GM21390 (cell line): Measurements from ENCODE around the gene NFIB.

ENCODE experiments used
- ATAC-seq: cut with Tn5 transposase; IDR thresholded peaks from one replicate; pipeline ENCODE4 v1.9.1; 2021; ENCODE audit not compliant: unreplicated experiment

The NFIB gene

GRCh38 chr9:14321517-14322130, 7.7 kb upstream of the NFIB start:
- ATAC-seq, result no peak

DNA sequence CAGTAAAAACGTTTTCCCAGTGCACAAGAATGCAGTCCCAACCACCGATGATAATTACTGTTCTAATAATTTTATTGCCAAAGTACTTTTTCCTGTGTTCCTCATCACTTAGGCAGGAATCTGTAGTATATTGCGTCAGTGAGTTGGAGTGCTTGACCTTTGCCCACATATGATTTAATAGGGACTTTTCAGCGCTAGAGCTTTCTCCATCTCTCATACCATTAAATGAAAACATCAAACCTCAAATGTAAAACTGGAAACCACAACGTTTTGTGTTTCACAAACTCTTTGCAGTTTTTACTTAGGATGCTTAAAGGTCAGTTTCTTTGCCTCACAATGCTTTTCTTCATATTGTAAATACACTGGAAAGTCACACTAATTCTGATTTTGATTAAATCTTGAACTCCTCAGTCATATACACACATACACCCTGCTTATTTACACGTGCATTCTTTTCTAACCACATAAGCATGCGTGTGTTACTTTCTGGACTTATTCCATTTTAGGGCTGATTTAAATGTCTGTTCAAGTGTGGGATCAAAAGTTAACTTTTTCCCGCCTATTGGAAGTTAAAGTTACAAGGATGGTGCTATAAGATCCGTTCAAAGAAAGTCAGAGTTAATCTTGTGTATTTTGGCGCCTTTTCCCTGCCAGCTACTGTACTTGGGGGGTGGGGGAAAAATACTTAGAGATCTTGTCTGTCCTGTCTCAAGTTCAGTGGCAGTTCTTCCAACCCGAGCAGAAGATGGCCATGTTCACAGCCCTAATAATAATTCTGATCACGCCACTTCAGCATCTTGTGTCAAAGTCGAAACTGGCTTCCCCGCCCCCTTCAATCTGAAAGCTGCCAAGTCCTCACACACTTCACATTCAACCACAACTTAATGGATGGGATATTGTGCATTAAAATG, 6.6 kb upstream of the NFIB start:
- ATAC-seq, result no peak

DNA sequence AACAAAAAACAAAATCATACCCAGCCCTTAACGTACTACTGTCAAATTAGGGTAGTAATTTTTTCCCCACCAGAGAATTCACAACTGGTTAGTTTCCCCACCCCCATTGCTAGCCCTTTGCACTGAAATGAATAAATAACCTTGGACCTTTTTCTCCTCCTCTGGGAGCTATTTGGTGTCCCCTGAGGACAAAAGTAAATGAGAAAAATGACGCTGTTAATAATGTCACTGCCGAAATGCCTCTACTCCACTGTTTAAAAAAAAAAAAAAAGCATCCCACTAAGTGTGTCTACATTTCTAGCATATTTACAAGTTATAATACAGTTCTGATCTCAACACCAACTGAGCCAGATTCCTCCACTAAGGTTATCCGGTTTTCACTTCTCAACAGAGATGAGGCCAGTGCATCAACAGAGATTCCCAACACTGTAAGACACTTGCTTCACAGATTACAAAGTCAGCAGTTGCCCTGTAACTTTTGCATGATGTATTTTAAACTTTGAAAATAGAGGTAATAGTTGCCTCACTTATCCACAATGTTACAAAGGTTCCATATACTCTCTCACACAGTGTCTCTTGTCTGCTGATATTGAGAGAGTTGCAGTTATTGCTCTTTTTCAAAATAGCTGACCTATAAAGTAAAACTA, 5.1 kb upstream of the NFIB start:
- ATAC-seq, result no peak

DNA sequence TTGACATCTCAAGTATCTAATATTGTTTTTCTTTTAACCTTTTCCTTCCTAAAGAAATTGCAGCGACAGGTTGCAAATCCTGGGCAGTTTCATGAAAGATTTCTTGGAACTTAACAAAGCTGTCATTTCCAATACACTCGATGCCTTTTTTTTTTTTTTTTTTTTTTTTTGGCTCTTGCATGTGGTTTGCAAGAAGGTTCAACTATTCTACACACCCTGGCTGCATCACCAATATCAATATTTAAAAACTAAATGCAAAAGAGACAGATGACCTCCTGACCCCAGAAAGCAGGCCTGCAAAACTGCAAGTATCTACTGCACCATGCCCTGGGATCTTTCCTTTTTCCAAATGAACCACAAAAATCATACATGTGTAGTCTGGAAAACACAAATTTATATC, 4.4 kb upstream of the NFIB start:
- ATAC-seq, result no peak

DNA sequence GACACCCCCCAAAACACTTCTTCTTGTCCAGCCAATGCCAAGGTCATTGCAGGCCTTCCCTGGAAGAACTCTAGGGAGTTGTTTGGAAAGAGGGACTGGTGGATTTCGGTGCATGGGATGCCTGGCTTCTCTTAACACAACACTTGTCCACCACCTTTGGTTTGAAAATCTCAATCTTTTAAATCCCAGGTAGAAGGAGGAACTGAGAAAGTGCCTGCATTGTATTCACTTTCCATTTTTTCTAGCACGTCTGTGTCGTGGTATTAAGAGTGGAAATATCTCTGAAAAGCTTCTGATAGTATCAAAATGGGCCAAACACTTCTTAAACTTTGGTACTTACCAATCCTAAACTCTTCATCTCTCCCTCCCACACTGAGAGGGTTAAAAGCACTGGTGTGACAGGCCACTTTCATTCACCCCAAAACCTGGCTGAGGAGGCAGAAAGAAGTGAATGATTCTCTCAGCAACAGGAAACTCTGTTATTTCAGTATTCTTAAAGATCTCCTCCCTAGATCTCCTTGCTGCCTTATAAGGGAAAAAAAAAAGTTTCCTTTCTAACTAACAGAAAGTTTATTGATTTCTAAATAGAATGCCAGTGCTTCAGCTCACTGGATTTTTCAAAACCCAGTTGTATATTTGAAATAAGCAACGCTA, 3.9 kb upstream of the NFIB start:
- ATAC-seq, result peak; percentile 16

GRCh38 chr9:14316602-14317300, 2.8 kb upstream of the NFIB start:
- ATAC-seq, result no peak

GRCh38 chr9:14315875-14316601, 2.1 kb upstream of the NFIB start:
- ATAC-seq, result no peak

- ATAC-seq, result peak; percentile 29
Observed at GRCh38 chr9:14314929-14315874, 1.3 kb upstream of the NFIB start.

DNA sequence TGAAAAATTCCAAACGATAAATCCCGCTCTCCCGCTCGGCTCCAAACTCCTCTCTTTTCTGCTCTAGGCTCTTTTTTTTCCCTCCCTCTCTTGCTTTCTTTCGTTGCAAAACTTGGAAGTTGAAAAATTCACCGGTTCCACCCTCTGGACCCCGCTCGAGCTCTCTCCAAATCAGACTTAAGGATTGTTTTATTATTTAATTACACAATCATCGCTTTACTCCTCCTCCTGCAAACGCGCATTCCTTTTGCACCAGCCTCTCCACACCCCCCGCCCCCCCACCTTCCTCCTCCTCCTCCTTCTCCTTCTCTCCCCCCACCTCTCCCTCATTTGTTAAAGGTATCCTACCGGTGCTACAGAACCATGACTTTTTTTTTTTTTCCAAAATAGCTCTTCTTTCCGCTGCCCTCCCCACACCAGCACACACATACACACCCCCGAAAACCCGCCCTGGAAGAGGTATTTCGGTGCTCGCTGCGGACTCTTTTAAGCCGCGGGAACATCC, 535 bp upstream of the NFIB start:
- no peak for ATAC-seq

- no peak for ATAC-seq
Observed at GRCh38 chr9:14313378-14313940, 482 bp downstream of the NFIB start.

GRCh38 chr9:14312719-14313377, 1.1 kb downstream of the NFIB start:
- ATAC-seq, result no peak

DNA sequence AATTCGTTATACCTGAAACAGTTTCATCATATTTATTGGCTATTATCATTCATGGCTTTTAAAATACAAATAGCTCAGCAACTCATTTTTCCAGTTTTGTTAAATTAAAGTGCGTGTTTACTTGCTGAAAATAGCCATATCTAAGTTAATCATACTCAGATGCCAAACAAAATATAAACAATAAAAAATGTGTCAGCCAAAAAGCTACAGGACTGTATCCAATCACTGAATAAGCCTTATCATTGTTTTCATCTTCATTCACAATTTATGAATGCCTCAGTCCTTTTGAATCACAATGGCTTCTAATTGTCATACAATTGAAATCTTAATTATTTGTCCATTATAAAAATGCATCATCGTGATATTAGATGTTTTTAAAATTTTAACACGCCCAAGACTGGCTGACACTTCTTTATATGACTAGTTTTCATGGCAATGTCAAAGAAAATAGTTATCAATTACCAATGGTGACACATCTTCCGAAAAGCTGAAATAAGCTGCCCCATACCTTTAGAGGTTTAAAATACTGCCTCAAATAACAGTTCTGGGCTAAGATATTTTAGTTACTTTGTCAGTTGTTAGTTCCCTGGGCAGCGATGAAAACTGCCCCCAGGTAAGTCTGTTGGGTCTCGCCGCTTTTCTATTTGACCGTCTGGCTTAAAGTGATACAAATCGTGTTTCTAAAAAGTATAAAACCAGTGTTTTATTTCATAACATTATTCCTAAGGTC, 1.8 kb downstream of the NFIB start:
- ATAC-seq, result no peak

- no peak for ATAC-seq
Observed at GRCh38 chr9:14311171-14311949, 2.6 kb downstream of the NFIB start.

DNA sequence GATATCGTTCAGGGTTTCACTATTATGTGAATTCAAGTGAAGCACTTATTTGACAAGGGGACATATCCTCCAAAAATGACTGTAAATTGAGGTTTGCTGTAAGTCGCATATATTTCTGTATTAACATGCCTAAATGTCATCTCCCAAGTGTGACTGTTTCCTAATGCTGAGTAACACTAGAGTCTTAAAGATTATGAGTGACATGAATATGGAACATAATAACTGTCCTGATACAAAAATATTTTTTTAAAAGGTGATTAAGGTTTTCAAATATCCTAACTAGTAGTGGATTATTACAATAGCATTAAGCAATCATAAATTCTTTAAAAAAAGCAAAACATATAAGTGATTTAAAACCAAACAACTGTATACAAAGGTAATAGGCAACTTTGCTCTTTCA, 3.6 kb downstream of the NFIB start:
- ATAC-seq, result no peak

DNA sequence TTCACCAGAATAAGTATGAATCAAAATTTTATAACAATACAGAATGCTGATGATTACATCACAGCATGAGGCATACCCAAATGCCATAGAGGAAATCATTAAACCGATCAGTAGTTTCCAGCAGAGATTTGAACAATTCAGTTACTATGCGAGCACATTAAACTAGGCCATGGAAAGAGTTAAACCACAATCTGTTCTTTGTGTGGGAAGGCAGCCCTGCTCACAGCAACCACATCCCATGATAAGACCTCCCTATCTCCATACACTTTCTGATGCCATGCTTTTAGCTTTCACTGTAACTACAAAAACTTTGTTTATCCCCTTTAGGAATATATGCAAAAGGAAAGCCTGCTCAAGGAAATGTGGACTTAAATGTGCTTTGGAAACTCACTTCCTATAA, 4.5 kb downstream of the NFIB start:
- no peak for ATAC-seq

DNA sequence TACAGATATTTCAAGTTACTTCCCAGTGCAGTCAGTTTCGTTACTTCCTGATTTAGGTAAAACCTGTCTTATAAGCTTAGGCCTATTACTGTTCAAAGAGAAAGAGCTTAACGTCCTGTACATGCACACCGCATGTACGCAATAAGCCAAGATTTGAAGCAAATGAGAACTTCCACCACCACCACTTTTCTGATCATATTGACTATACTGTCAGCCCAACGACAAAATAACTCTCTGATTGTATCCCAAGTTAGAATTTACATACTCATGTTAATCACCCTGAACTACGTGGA, 5.1 kb downstream of the NFIB start:
- no peak for ATAC-seq
